DND-41 (cell line): ENCODE measurements around the gene RNF152.

Experiments used
- ATAC-seq: fragments of 200-7000 bp; cut with Tn5 transposase; 3 replicates; pipeline ENCODE4 v1.9.1; 2021; ENCODE audit warnings: low read depth; ENCODE audit not compliant: insufficient read depth
- DNase-seq: peaks from one replicate; pipeline ENCODE4 v3.0.0-alpha.2; 2020
- H2AFZ ChIP-seq: 2 replicates; pipeline ENCODE4 v1.6.0; 2012; ENCODE audit warnings: low read depth, low read length
- H3K27ac ChIP-seq: 2 replicates; pipeline ENCODE4 v1.5.1; 2012; ENCODE audit warnings: low read length, inconsistent platforms
- H3K27me3 ChIP-seq: fragments of 200-600 bp; sonication (generic); 2 replicates; pipeline ENCODE4 v1.6.0; 2012; ENCODE audit warnings: low read length, mild to moderate bottlenecking, inconsistent platforms; ENCODE audit not compliant: insufficient read depth, poor library complexity
- H3K36me3 ChIP-seq: 2 replicates; pipeline ENCODE4 v1.5.1; 2012; ENCODE audit warnings: low read length, inconsistent platforms; ENCODE audit not compliant: insufficient read depth
- H3K4me1 ChIP-seq: 2 replicates; pipeline ENCODE4 v1.5.1; 2012; ENCODE audit warnings: mild to moderate bottlenecking, low read length; ENCODE audit not compliant: insufficient read depth
- H3K4me2 ChIP-seq: 2 replicates; pipeline ENCODE4 v1.6.0; 2012; ENCODE audit warnings: mild to moderate bottlenecking, moderate library complexity, low read length, inconsistent platforms; ENCODE audit not compliant: insufficient read depth
- H3K4me3 ChIP-seq, 2 experiments: fragments of 200-600 bp in 1 of 2; shearing (Covaris generic) in 1 of 2; 2 replicates each; pipeline ENCODE4 v1.5.1; 2012 to 2016; ENCODE audit warnings: inconsistent platforms in 2 of 2, low read length in 2 of 2, mild to moderate bottlenecking in 2 of 2, low read depth in 1 of 2, moderate library complexity in 1 of 2
- H3K79me2 ChIP-seq: 2 replicates; pipeline ENCODE4 v1.6.0; 2012; ENCODE audit warnings: low read length, inconsistent platforms; ENCODE audit not compliant: insufficient read depth
- H3K9ac ChIP-seq: 2 replicates; pipeline ENCODE4 v1.6.0; 2012; ENCODE audit warnings: low read depth, mild to moderate bottlenecking, inconsistent platforms, low read length, moderate library complexity
- H3K9me3 ChIP-seq: 2 replicates; pipeline ENCODE4 v1.5.1; 2012; ENCODE audit warnings: low read length, moderate library complexity, mild to moderate bottlenecking, inconsistent platforms; ENCODE audit not compliant: insufficient read depth, severe bottlenecking
- H4K20me1 ChIP-seq: 2 replicates; pipeline ENCODE4 v1.6.0; 2012; ENCODE audit warnings: low read length; ENCODE audit not compliant: insufficient read depth
- EZH2 ChIP-seq: IDR thresholded peaks from 3 replicates; pipeline ENCODE4 v1.6.1; 2012; ENCODE audit warnings: borderline replicate concordance, low read depth, mild to moderate bottlenecking, moderate library complexity, low read length, inconsistent platforms; ENCODE audit not compliant: severe bottlenecking
- TF ChIP-seq, protein P1 (sequence below): IDR thresholded peaks from 2 replicates; pipeline ENCODE4 v1.5.1; 2012; ENCODE audit warnings: borderline replicate concordance, low read length, moderate library complexity, mild to moderate bottlenecking; ENCODE audit not compliant: poor library complexity, severe bottlenecking; ENCODE audit errors: extremely low read depth

Gene RNF152

DNA sequence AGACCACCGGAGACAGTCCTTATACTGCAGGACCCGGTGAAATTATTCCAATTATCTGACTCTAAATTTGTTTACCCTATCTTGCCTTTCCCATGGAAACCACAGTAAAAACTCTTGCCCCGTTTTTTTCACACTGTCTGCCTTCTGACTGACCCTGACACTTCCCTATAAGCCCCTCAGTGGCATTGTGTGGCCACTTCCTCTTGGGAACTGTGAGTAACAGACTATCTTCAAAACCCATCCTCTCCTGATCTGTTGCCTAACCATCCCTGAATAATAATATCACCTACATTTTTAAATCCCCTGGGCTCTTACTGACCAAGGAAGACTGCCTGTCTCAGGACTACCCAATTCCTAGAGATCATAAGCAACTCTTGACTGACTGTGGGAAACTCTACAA, 42.6 kb upstream of the RNF152 start:
- no peaks in the 10 kb centered on the region for H4K20me1 ChIP-seq
- H3K9me3 ChIP-seq: peaks cover 2% of the 10 kb centered on the region
- H3K4me2 ChIP-seq: no peak overlapping the region
- no peak for ATAC-seq
- H3K27me3 ChIP-seq: peaks cover 3% of the 10 kb centered on the region
- H3K9ac ChIP-seq: no peak overlapping the region
- no peak overlapping the region for H3K27ac ChIP-seq
- no peaks in the 10 kb centered on the region for H3K36me3 ChIP-seq
- H3K4me3 ChIP-seq: no peak overlapping the region
- no peak overlapping the region for H2AFZ ChIP-seq
- H3K4me1 ChIP-seq: no peaks in the 10 kb centered on the region
- no peaks in the 10 kb centered on the region for H3K79me2 ChIP-seq
- DNase-seq: no peak
- TF ChIP-seq EZH2: no peak
- TF ChIP-seq, protein P1, sequence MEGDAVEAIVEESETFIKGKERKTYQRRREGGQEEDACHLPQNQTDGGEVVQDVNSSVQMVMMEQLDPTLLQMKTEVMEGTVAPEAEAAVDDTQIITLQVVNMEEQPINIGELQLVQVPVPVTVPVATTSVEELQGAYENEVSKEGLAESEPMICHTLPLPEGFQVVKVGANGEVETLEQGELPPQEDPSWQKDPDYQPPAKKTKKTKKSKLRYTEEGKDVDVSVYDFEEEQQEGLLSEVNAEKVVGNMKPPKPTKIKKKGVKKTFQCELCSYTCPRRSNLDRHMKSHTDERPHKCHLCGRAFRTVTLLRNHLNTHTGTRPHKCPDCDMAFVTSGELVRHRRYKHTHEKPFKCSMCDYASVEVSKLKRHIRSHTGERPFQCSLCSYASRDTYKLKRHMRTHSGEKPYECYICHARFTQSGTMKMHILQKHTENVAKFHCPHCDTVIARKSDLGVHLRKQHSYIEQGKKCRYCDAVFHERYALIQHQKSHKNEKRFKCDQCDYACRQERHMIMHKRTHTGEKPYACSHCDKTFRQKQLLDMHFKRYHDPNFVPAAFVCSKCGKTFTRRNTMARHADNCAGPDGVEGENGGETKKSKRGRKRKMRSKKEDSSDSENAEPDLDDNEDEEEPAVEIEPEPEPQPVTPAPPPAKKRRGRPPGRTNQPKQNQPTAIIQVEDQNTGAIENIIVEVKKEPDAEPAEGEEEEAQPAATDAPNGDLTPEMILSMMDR: no peak

DNA sequence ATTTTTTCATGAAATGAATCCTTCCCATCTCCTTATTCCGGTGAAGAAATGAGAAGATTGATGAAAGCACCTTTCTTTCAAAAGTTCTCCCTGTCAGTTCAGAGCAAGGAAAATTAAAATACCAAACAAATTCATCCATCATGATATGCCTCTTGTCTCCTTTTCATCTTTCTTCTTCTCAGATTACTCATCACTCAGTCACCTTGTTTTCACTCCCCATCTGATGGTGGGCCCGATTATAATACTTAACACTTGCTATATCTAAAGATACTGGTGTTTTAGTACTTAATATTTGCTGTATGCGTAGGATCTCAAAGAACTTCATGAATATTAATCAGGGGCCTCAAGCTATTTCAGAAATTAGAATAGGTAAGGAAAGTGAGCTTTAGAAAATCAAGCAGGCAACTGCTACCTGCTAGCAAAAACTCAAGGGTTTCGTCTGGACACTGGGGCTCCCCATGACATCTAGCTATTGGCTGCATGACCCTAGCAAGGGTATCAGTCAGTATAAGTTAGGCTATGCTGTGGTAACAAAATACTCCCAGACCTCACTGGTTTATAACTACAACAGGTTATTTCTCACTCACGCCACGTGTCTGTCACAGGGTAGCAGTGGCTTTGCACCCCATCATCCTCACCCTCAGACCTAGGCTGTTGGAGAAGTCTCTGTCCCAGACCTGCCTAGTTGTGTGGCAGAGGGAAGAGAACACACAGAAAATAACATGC, 39.0 kb upstream of the RNF152 start:
- H3K79me2 ChIP-seq: no peaks in the 10 kb centered on the region

DNA sequence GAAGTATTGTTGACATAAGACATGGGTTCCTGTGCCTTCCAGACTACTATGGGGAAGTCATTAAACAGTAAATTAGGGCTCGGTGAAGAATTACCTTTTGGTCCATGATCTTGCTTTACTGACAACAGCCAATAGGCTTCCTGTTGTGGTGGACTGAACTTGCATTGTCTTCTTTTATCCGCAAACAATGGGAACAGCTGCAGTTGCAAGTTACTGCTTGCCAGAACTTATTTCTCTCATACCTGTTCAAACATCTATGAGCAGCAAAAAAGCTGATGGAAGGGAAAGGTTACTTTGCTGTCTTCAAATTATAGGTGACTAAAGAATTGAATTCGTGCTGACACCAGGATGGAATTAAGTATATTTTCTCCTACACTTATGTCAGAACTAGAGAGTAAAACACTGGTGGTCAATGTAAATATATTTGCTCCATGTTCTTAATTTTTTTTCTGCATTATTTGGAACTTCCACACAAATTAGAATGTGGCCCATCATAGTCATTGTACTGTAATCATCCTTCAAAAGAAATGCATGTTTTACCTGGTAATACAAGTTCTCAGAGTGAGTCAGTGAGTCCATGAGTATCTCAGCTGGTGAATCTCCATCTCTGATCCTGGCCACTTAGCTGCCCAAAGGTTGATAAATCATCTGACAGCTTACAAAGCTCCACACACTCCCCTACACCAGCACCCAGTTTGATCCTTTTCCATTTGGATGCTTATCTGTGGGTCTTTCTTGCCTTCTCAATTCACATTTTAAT, 37.3 kb upstream of the RNF152 start:
- H3K79me2 ChIP-seq: no peaks in the 10 kb centered on the region
- no peaks in the 10 kb centered on the region for H3K36me3 ChIP-seq
- no peak overlapping the region for H3K27ac ChIP-seq
- H3K4me3 ChIP-seq: no peak overlapping the region
- H3K4me1 ChIP-seq: no peaks in the 10 kb centered on the region
- DNase-seq (no peak), ATAC-seq (no peak)
- H3K27me3 ChIP-seq: peaks cover 1% of the 10 kb centered on the region
- no peak overlapping the region for H3K4me2 ChIP-seq
- no peak overlapping the region for H3K9ac ChIP-seq
- H3K9me3 ChIP-seq: no peaks in the 10 kb centered on the region
- no peak overlapping the region for H2AFZ ChIP-seq
- TF ChIP-seq, protein P1: no peak
- TF ChIP-seq EZH2: no peak
- no peaks in the 10 kb centered on the region for H4K20me1 ChIP-seq

More for the DNA sequence above, 39.0 kb upstream of the RNF152 start:
- no peak overlapping the region for H2AFZ ChIP-seq
- no peak overlapping the region for H3K4me2 ChIP-seq
- TF ChIP-seq EZH2: no peak
- TF ChIP-seq, protein P1: no peak
- DNase-seq (no peak), ATAC-seq (no peak)
- H3K9ac ChIP-seq: no peak overlapping the region
- H3K27me3 ChIP-seq: peaks cover 3% of the 10 kb centered on the region
- no peaks in the 10 kb centered on the region for H4K20me1 ChIP-seq
- H3K36me3 ChIP-seq: no peaks in the 10 kb centered on the region
- H3K4me1 ChIP-seq: no peaks in the 10 kb centered on the region
- no peaks in the 10 kb centered on the region for H3K9me3 ChIP-seq
- H3K4me3 ChIP-seq: no peak overlapping the region
- H3K27ac ChIP-seq: no peak overlapping the region
